ENCODE measurements around the gene PAX7.

PAX7 gene

DNA sequence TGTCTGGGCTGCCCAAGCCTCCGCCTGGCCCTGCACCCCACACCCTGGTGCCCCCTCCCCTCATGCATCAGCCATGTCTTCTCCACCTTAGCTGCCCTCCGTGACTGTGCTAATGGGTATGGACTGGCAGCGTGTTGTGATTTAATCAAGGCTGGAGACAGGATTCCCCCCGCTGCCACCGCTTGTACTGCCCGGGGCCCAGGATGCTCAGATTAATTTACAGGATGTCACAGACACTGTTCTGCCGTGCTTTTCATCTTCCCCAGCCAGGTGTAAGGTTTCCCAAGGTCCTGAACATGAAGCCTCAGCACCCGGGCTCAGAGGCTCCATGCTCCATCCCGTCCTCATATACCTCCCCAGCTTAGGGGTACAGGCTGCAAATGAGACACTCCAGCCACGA, 162.5 kb downstream of the PAX7 start:
- no peak overlapping the region for H3K27ac ChIP-seq
- no peak for TF ChIP-seq CTCF (conservative IDR thresholded peaks at IDR 0.05; ENCODE audit: low read depth, low read length)
- H3K4me2 ChIP-seq, result no peak overlapping the region
- no peak overlapping the region for H3K9ac ChIP-seq
- no peaks in the 10 kb centered on the region for H4K20me1 ChIP-seq (ENCODE audit: insufficient read depth)
- H3K27me3 ChIP-seq (ENCODE audit: insufficient read depth, low read depth), result peaks cover 8% of the 10 kb centered on the region; the same call in 1 of the 2 replicates
- H3K4me1 ChIP-seq (ENCODE audit: low read depth, poor library complexity, severe bottlenecking), result no peaks in the 10 kb centered on the region
- H2AFZ ChIP-seq (ENCODE audit: low read depth), result no peak overlapping the region
- H3K36me3 ChIP-seq (ENCODE audit: insufficient read depth), result no peaks in the 10 kb centered on the region
- no peaks in the 10 kb centered on the region for H3K79me2 ChIP-seq (ENCODE audit: insufficient read depth, low read depth)
- no peak overlapping the region for H3K4me3 ChIP-seq (IDR thresholded peaks at IDR 0.05; ENCODE audit: insufficient read depth, low read depth, low read length)

DNA sequence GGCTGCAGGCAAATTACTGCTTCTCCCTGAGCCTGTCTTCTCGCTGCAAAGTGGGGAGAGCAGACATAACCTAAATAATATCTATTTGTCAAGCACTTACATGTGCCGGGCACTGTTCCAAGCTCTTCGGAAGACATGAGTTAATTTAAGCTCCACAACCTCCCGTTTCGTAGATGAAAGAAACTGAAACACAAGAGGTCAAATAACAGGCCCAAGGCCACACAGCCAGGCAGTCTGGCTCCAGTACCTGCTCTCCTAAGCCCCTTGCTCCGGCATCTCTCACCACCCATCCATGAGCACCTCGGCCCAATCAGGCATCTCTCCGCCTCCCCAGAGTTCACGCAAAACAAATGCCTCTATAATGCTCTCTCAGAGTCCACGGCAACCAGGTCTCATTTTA, 163.4 kb downstream of the PAX7 start:
- no peak overlapping the region for H2AFZ ChIP-seq (ENCODE audit: low read depth)

GRCh38 chr1:18794561-18794960, 163.9 kb downstream of the PAX7 start:
- no peaks in the 10 kb centered on the region for H4K20me1 ChIP-seq (ENCODE audit: insufficient read depth)
- H3K9ac ChIP-seq, result no peak overlapping the region
- H3K4me2 ChIP-seq, result no peak overlapping the region
- no peaks in the 10 kb centered on the region for H3K79me2 ChIP-seq (ENCODE audit: insufficient read depth, low read depth)
- no peak overlapping the region for H2AFZ ChIP-seq (ENCODE audit: low read depth)
- no peak overlapping the region for H3K4me3 ChIP-seq (IDR thresholded peaks at IDR 0.05; ENCODE audit: insufficient read depth, low read depth, low read length)
- no peaks in the 10 kb centered on the region for H3K4me1 ChIP-seq (ENCODE audit: low read depth, poor library complexity, severe bottlenecking)
- peaks cover 5% of the 10 kb centered on the region; the same call in 1 of the 2 replicates for H3K27me3 ChIP-seq (ENCODE audit: insufficient read depth, low read depth)
- TF ChIP-seq CTCF (conservative IDR thresholded peaks at IDR 0.05; ENCODE audit: low read depth, low read length), result no peak
- H3K36me3 ChIP-seq (ENCODE audit: insufficient read depth), result no peaks in the 10 kb centered on the region
- H3K27ac ChIP-seq, result no peak overlapping the region

More for the DNA sequence above, 163.4 kb downstream of the PAX7 start:
- no peak for TF ChIP-seq CTCF (conservative IDR thresholded peaks at IDR 0.05; ENCODE audit: low read depth, low read length)
- no peaks in the 10 kb centered on the region for H3K4me1 ChIP-seq (ENCODE audit: low read depth, poor library complexity, severe bottlenecking)
- H3K4me2 ChIP-seq, result no peak overlapping the region
- no peak overlapping the region for H3K9ac ChIP-seq
- H4K20me1 ChIP-seq (ENCODE audit: insufficient read depth), result no peaks in the 10 kb centered on the region
- H3K27me3 ChIP-seq (ENCODE audit: insufficient read depth, low read depth), result peaks cover 8% of the 10 kb centered on the region; the same call in 1 of the 2 replicates
- H3K36me3 ChIP-seq (ENCODE audit: insufficient read depth), result no peaks in the 10 kb centered on the region
- H3K27ac ChIP-seq, result no peak overlapping the region
- H3K79me2 ChIP-seq (ENCODE audit: insufficient read depth, low read depth), result no peaks in the 10 kb centered on the region
- H3K4me3 ChIP-seq (IDR thresholded peaks at IDR 0.05; ENCODE audit: insufficient read depth, low read depth, low read length), result no peak overlapping the region

DNA sequence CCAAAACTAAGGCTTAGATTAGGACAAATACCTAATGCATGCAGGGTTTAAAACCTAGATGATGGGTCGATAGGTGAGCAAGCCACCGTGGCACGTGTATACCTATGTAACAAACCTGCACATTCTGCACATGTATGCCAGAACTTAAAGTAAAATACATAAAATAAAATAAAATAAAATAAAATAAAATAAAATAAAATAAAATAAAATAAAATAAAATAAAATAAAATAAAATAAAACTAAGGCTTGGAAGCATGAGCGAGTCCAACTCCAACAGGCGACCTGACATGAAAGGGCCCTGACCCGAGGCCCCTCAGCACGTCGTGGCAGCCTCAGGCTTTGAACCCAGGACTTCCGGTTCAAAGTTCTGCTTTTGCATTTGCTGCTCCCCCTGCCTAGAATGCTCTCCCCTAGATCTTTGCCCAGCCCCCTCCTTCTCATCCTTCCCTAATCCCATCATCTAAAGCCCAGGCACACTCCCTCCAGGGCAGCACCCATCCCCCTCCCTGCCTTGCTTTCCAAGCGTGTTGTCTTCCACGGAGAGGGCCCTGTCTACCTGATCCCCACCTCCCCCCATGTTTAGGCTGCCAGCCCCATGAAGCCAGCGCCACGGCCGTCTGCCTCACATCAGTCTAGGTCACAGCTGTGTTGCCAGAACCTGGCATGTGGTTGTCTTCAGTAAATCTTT, 164.5 kb downstream of the PAX7 start:
- Histone ChIP-seq H2AFZ (ENCODE audit: low read depth) (no peak overlapping the region), H3K9ac (no peak overlapping the region), H3K4me3 (IDR thresholded peaks at IDR 0.05; ENCODE audit: insufficient read depth, low read depth, low read length) (no peak overlapping the region), H3K79me2 (ENCODE audit: insufficient read depth, low read depth) (no peaks in the 10 kb centered on the region), H4K20me1 (ENCODE audit: insufficient read depth) (no peaks in the 10 kb centered on the region), H3K4me1 (ENCODE audit: low read depth, poor library complexity, severe bottlenecking) (no peaks in the 10 kb centered on the region), H3K36me3 (ENCODE audit: insufficient read depth) (no peaks in the 10 kb centered on the region), H3K27ac (no peak overlapping the region), H3K4me2 (no peak overlapping the region), H3K27me3 (ENCODE audit: insufficient read depth, low read depth) (peaks cover 5% of the 10 kb centered on the region; the same call in 1 of the 2 replicates)
- TF ChIP-seq CTCF (conservative IDR thresholded peaks at IDR 0.05; ENCODE audit: low read depth, low read length), result no peak

Measured in KMS-11 (cell line).